GM10266 (cell line): ENCODE data around the gene CPAMD8.
A peak's percentile ranks its signal among the peaks of the same experiment; 100 is the strongest.

Source experiments
- DNase-seq: peaks from one replicate; pipeline ENCODE4 v3.0.0; 2012; ENCODE audit errors: extremely low spot score
- TF ChIP-seq, protein P1 (sequence below): IDR thresholded peaks from 2 replicates; pipeline ENCODE4 v1.5.1; 2012; ENCODE audit warnings: mild to moderate bottlenecking, low read depth; ENCODE audit not compliant: control insufficient read depth, insufficient read depth; ENCODE audit errors: missing control alignments

CPAMD8 gene

DNA sequence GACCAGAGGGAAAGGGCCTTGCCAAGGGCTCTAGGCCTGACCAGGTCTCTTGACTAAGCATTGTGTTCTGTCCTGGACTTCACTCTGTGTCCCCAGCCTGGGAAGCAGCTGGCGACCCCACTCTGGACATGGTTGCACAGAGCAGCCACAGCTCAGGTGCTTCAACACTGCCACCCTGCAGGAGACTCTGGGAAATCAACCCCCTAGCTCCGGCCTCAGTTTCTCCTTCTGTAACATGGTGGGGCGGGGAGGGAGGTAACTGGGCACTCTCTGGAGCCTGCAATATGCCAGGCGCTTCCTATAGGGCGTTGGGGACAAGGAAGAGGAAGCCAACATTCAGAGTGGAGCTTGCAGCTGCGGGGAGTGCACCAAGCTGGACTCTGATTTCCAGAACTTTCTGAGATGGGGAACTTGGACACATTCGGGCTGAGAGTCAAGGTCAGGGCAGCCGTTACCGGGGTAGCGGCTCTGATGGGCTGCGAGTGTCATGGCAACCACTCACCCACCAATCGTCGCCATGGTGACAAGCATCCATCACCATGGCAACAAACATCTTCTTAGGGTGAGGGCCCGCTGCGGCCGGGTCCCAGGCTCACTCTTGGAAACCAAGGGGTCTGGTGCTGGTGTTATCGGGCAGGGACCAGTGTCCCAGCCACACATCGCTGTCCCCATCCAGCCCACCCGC, 125.0 kb downstream of the CPAMD8 start:
- no peak for DNase-seq
- TF ChIP-seq, protein P1, sequence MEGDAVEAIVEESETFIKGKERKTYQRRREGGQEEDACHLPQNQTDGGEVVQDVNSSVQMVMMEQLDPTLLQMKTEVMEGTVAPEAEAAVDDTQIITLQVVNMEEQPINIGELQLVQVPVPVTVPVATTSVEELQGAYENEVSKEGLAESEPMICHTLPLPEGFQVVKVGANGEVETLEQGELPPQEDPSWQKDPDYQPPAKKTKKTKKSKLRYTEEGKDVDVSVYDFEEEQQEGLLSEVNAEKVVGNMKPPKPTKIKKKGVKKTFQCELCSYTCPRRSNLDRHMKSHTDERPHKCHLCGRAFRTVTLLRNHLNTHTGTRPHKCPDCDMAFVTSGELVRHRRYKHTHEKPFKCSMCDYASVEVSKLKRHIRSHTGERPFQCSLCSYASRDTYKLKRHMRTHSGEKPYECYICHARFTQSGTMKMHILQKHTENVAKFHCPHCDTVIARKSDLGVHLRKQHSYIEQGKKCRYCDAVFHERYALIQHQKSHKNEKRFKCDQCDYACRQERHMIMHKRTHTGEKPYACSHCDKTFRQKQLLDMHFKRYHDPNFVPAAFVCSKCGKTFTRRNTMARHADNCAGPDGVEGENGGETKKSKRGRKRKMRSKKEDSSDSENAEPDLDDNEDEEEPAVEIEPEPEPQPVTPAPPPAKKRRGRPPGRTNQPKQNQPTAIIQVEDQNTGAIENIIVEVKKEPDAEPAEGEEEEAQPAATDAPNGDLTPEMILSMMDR: no peak

- peak; percentile 83 for DNase-seq
- TF ChIP-seq, protein P1: peak; percentile 77
Measured at GRCh38 chr19:16899566-16900075, 127.0 kb downstream of the CPAMD8 start.

GRCh38 chr19:16898361-16899015, 128.1 kb downstream of the CPAMD8 start:
- TF ChIP-seq, protein P1: no peak
- no peak for DNase-seq

- DNase-seq: no peak
- TF ChIP-seq, protein P1: no peak
Measured at GRCh38 chr19:16897856-16898161, 128.8 kb downstream of the CPAMD8 start.

DNA sequence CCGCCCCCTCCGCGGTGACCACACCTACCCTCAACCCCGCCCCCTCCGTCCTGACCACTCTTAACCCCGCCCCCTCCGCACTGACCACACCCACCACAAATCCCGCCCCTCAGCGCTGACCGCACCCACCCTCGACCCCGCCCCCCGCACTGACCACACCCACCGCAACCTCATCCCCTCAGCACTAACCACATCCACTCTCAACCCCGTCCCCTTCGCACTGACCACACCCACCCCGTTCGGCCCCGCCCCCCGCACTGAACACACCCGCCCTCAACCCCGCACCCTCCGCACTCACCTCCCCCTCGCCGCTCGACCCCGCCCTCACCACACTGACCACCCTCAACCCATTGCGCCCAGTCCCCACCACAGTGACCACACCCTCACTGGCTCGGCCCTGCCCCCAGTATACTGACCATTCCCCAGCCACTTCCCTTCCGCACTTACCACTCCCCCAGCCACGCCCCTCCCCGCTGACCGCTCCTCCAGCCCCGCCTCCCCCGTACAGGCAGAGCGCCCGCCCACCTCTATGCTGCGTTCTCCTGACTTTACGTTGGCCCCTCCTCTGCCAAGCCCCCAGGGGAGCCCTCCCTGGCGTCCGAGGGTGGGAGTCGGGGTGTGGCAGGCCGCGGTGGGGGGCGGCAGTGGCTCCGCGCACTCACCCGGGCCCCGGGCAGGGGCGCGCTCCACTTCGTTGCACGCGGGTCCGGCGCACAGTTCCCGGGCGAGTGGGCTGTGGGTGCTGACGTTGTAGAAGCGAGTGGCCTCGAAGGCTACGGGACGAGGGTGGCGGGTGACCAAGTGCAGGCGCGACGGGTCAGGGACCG, 129.4 kb downstream of the CPAMD8 start:
- peak; percentile 98 for DNase-seq
- TF ChIP-seq, protein P1: no peak

DNA sequence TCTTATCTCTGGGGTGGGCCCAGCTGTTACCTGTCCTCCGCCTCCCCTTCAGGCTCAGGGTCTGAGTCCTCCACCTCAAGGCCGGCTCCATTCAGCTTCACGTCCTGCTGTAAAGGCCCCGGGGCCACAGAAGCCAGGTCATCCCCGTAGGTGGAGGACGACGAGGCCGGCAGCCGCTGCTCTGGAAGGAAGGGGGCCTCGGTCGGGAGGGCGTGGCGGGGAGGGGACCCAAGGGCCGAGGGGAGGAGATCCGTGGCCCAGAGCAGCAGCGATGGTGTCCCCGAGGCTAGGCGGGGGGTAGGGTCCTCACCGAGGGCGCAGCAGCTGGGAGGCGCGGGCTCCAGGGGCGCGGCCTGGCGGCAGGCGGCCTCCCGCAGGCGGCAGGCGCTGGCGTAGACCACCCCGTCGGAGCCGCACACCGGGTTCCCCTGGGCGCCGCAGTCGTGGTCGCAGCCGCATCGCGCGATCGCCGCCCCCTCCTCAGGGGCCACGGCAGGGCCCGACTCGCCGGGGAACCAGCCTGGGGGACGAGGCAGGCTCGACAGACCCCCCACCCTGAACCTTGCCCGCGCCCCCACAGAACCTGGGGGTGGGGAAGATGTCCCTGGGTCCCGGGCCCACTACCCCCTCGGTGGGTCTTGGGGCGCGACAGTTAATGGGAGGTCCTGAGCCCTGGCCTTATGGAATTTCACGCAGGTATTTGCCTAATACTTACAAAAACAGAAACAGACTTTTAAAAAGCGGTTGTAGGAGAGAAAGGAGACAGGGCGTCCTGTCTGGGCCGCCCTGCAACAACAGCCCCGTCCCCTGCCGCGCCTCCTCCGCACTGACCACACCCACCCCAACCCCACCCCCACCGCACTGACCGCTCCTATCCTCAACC, 130.2 kb downstream of the CPAMD8 start:
- TF ChIP-seq, protein P1: no peak
- no peak for DNase-seq
